ENCODE data around the gene SERPIND1.

- TF ChIP-seq CTCF (IDR thresholded peaks at IDR 0.05) (no peak), POLR2A (IDR thresholded peaks at IDR 0.05) (no peak)
These were observed 55.7 kb downstream of the SERPIND1 start for GRCh38 chr22:20829491-20830134.

All from heart left ventricle (tissue), 13 donors.